ENCODE measurements around the gene DBP. TPM values are rescaled to one million over a fixed set of nuclear protein-coding genes. Genes with fewer than 3 reads are reported as not detected.

DBP gene
- total RNA-seq, 6 donors from 2014 or later: 5.2 to 25.4 (median 10.0) TPM

DNA sequence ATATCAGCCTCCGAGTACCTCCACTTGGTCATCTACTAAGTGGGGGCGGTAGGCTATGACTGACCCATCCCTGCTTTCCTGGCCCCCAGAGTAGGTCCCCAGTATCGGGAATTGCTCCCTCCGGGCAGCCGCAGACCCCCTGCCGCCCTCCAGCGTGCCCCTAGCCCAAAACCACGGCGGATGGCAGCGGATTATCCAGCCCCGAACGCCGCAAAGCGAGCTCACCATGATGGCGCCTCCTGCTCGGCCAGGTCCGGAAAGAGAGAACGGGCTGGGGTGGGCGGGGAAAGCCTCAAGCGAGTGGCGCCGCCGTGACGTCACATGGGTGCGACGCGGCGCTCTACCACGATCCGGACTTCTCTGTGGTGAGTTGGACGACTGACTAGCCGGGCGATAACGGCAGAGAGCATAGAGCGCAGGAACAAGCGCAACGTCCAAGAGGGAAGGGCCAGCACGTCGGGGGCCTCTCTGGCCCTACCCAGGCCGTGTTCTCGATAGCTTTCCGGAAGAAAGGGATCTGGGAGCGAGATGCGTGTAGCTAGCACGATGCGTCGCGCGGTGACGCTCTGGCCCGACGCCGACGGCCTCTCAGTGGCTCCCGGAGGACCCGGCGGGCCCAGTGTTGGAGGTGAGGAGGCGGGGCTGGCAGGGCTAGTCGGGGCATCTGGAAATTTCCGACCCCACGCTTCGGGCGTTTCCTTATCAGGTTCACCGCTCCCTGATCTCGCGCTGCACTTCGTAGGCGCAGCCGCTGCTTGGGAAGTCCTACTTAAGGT is 18.1 kb downstream of the DBP start, which contains the start of the genes RPL18 and SPHK2:
Gene RPL18 (minus strand): TSS at position 263 of the 776 bp plus-strand sequence. CDS start 35 bp downstream, at position 228.
Gene SPHK2 (plus strand): TSS at position 591 of the 776 bp plus-strand sequence. CDS start 1,009 bp downstream, outside the sequence.
- Histone ChIP-seq H3K4me3 (peak within 1 kb of the TSS; percentile 63 to 88 (median 73)), H3K9me3 (no peaks in the 10 kb centered on the region), H3K36me3 (peaks cover 15 to 40% (median 28%) of the 10 kb centered on the region in 4 donors), H3K27ac (peak within 1 kb of the TSS; percentile 84 to 94 (median 93)), H3K27me3 (no peaks in the 10 kb centered on the region), H3K4me1 (peaks cover 44 to 70% (median 51%) of the 10 kb centered on the region in 4 donors)
- 0 to 1% methylated on average over 21 to 50 of the region's 69 CpGs for WGBS, 2 donors
- ATAC-seq (ENCODE audit: low FRiP score in 2 of 2) (peak; percentile 94 to 96), DNase-seq (peak; percentile 99)
- TF ChIP-seq POLR2A (IDR thresholded peaks at IDR 0.05) (peak; percentile 65 to 92 (median 86)), POLR2AphosphoS5 (IDR thresholded peaks at IDR 0.05) (peak; percentile 93 to 94), EP300 (IDR thresholded peaks at IDR 0.05) (peak in 1 of 4 donors; percentile 78)
- TF ChIP-seq, protein P1, sequence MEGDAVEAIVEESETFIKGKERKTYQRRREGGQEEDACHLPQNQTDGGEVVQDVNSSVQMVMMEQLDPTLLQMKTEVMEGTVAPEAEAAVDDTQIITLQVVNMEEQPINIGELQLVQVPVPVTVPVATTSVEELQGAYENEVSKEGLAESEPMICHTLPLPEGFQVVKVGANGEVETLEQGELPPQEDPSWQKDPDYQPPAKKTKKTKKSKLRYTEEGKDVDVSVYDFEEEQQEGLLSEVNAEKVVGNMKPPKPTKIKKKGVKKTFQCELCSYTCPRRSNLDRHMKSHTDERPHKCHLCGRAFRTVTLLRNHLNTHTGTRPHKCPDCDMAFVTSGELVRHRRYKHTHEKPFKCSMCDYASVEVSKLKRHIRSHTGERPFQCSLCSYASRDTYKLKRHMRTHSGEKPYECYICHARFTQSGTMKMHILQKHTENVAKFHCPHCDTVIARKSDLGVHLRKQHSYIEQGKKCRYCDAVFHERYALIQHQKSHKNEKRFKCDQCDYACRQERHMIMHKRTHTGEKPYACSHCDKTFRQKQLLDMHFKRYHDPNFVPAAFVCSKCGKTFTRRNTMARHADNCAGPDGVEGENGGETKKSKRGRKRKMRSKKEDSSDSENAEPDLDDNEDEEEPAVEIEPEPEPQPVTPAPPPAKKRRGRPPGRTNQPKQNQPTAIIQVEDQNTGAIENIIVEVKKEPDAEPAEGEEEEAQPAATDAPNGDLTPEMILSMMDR (IDR thresholded peaks at IDR 0.05): peak in 1 of 6 experiments; percentile 33

DNA sequence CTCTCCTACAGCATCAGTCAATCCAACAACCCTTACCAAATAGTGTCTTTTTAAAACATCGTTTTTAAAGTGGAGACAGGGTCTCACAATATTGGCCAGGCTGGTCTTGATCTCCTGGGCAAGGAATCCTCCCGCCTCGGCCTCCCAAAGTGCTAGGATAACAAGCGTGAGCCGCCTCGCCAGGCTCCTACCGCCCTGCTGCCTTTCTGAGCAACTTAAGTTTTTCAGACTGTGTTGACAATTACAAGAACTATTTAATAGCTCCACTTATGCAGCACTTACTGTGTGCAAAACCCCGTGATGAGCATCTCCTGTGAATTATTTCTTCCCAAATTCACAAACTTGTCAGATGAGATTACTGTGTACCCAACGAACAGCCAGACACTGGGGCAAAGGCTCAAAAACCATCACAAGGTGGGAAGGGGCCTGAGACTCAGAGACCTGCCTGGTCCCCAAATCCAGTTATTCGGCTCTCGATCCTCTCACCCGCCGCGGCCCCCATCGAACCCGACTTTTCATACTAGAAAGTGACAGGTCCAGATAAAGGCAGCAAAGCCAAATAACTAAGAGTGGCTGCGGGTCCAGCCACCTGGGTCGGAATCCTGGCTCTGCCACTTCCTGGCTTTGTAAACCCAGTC is 18.8 kb downstream of the DBP start:
- peak overlapping the region; percentile 63 to 88 (median 73) for H3K4me3 ChIP-seq
- 0 to 2% methylated on average over 13 to 18 of the region's 18 CpGs for WGBS, 2 donors
- peak in 1 of 2 donors; percentile 33 for DNase-seq

DNA sequence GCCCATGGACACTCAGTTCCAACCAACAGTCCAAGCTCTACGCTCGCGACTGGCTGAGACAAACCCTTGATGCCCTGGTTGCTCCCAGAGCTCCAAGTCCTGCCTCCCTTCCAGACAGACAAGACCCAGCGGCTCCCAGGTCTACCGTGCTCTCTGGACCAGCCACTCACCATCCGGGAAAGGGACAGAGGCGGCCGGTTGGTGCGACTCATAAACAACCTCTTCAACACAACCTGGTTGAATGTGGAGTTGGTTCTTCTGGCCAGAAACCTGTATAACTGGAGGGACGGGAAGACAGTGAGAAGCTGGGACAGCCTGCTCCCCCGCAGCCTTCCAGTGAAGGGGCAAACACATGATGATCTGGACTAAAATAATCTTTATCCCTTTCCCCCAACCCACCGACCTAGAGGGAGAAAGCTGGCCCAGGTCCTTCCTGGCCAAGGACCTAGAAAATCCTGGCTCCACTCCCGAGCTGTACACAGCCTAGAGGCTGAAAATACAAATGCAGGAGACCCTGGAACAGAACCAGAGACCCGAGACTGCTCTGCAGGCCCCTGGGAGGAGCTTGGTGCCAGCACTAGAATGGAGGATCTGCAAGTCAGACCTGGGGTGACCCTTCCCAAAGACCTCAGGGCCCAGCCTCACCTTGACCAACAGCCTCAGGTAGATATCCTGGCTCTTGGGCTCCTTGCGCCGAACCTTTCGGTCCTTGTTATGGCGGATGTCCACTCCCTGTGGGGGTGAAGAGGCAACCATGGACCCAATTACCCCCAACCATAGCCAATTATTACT is 19.8 kb downstream of the DBP start:
- DNase-seq: no peak
- Histone ChIP-seq H3K27ac (peak overlapping the region; percentile 84 to 94 (median 93)), H3K4me1 (peaks cover 33 to 68% (median 43%) of the 10 kb centered on the region in 4 donors), H3K4me3 (peak overlapping the region in 3 of 4 donors; percentile 63 to 88 (median 71)), H3K9me3 (no peaks in the 10 kb centered on the region), H3K27me3 (no peaks in the 10 kb centered on the region), H3K36me3 (peaks cover 15 to 40% (median 28%) of the 10 kb centered on the region in 4 donors)
- WGBS, 2 donors: 53 to 60% methylated on average over 15 to 18 of the region's 18 CpGs
- ATAC-seq (ENCODE audit: low FRiP score in 2 of 2): no peak
- TF ChIP-seq POLR2AphosphoS5 (IDR thresholded peaks at IDR 0.05): no peak
- TF ChIP-seq EP300 (IDR thresholded peaks at IDR 0.05): no peak
- TF ChIP-seq, protein P1 (IDR thresholded peaks at IDR 0.05): no peak
- TF ChIP-seq POLR2A (IDR thresholded peaks at IDR 0.05): no peak

More for the DNA sequence above, 18.8 kb downstream of the DBP start:
- no peak for ATAC-seq (ENCODE audit: low FRiP score in 2 of 2)
- H3K4me1 ChIP-seq: peaks cover 40 to 70% (median 48%) of the 10 kb centered on the region in 4 donors
- H3K36me3 ChIP-seq: peaks cover 15 to 40% (median 28%) of the 10 kb centered on the region in 4 donors
- TF ChIP-seq EP300 (IDR thresholded peaks at IDR 0.05) (no peak), POLR2AphosphoS5 (IDR thresholded peaks at IDR 0.05) (no peak), POLR2A (IDR thresholded peaks at IDR 0.05) (no peak)
- TF ChIP-seq, protein P1 (IDR thresholded peaks at IDR 0.05): no peak
- H3K9me3 ChIP-seq: no peaks in the 10 kb centered on the region
- peak overlapping the region; percentile 84 to 94 (median 93) for H3K27ac ChIP-seq
- no peaks in the 10 kb centered on the region for H3K27me3 ChIP-seq

DNA sequence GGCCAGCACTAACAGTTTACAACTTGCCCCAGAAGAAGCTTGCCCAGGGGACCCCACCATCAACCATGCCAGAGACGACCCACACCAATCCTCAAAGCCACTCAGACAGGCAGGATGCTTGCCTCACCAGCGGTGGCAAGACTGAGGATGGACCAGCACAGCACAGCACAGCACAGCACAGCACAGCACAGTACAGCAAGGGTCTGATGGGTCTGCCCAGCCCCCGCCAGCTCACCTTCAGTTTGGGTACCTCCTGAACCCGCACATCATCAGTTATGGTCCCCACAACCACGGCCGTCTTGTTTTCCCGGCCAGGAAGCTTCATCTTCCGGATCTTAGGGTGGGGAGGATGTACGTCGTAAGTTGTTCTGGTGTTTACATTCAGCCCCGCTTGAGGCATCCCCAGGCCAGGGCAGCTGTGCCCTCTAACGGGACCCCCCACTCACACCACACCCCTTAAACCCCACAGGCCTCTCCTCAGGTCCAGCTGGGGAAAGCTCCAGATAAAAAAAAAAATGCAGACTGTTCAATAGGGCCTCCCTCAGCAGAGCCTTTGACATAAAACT is 20.6 kb downstream of the DBP start:
- H3K4me3 ChIP-seq: peak overlapping the region in 1 of 4 donors; percentile 88
- no peaks in the 10 kb centered on the region for H3K9me3 ChIP-seq
- WGBS, 2 donors: 55 to 80% methylated on average over 8 to 12 of the region's 12 CpGs
- TF ChIP-seq EP300 (IDR thresholded peaks at IDR 0.05) (no peak), POLR2AphosphoS5 (IDR thresholded peaks at IDR 0.05) (no peak), POLR2A (IDR thresholded peaks at IDR 0.05) (no peak)
- TF ChIP-seq, protein P1 (IDR thresholded peaks at IDR 0.05): no peak
- H3K4me1 ChIP-seq: peaks cover 33 to 62% (median 43%) of the 10 kb centered on the region in 4 donors
- ATAC-seq (ENCODE audit: low FRiP score in 2 of 2): no peak
- H3K27ac ChIP-seq: peak overlapping the region; percentile 84 to 94 (median 93)
- no peaks in the 10 kb centered on the region for H3K27me3 ChIP-seq
- no peak for DNase-seq
- peaks cover 15 to 39% (median 28%) of the 10 kb centered on the region in 4 donors for H3K36me3 ChIP-seq
